ENCODE data around the gene NFX1. TPM values are rescaled to one million over a fixed set of nuclear protein-coding genes. Genes with fewer than 3 reads are reported as not detected.
A peak's percentile ranks its signal among the peaks of the same experiment; 100 is the strongest.

Gene NFX1
- polyA plus RNA-seq (2011; rRNA removed) (31.2 and 32.2 TPM in 2 replicates), polyA minus RNA-seq (2011; rRNA and poly(A)+ RNA removed) (42.3 and 68.0 TPM in 2 replicates)

GRCh38 chr9:33290247-33291030 lies at the start of gene NFX1:
NFX1 (plus strand) TSS chr9:33290516; CDS start chr9:33290573, 57 bp downstream.
- H3K36me3 ChIP-seq (ENCODE audit: control insufficient read depth, insufficient read depth, low read length): peaks cover 7% of the 10 kb centered on the region; the same call in 1 of the 2 replicates
- peak within 1 kb of the TSS; percentile 81 for H3K4me3 ChIP-seq (ENCODE audit: low read depth, low read length)
- ChIA-PET POLR2A (interaction anchor here (0.5 to 0.8 kb wide), 5 partner anchors 42 to 266 kb away, joined by 3 to 7 read pairs (median 4); partner anchors contain the start of gene DNAJA1), CTCF (interaction anchor here (0.8 to 1.4 kb wide), 6 partner anchors 12 to 176 kb away, joined by 3 to 6 read pairs (median 4); no protein-coding TSS in a partner anchor)
- H3K27me3 ChIP-seq (ENCODE audit: control insufficient read depth, insufficient read depth, low read length): no peaks in the 10 kb centered on the region
- TF ChIP-seq, protein P1, sequence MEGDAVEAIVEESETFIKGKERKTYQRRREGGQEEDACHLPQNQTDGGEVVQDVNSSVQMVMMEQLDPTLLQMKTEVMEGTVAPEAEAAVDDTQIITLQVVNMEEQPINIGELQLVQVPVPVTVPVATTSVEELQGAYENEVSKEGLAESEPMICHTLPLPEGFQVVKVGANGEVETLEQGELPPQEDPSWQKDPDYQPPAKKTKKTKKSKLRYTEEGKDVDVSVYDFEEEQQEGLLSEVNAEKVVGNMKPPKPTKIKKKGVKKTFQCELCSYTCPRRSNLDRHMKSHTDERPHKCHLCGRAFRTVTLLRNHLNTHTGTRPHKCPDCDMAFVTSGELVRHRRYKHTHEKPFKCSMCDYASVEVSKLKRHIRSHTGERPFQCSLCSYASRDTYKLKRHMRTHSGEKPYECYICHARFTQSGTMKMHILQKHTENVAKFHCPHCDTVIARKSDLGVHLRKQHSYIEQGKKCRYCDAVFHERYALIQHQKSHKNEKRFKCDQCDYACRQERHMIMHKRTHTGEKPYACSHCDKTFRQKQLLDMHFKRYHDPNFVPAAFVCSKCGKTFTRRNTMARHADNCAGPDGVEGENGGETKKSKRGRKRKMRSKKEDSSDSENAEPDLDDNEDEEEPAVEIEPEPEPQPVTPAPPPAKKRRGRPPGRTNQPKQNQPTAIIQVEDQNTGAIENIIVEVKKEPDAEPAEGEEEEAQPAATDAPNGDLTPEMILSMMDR (IDR thresholded peaks at IDR 0.05; ENCODE audit: insufficient read depth, low read depth, low read length): no peak
- DNase-seq (ENCODE audit: low read depth): peak; percentile 92

DNA sequence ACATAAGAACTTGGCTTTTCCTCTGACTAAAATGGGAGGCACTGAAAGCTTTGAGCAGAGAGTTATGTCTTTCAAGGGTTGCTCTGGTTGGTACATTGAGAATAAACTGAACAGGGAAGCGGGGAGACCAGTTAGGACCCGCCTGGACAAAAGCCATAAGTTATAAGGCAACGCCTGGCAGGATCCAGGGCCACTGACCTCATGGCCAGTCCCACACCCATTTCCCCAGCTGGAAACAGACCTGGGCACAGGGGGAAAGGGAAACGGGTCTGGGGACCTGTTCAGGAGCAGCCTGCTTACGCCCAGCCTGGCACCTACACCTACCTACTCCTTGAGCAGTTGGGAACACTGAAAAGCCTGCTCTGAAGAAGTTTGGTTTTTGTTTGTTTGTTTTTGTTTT lies 49.0 kb upstream of the NFX1 start:
- ChIA-PET CTCF (interaction anchor here (2.6 kb wide), 1 partner anchor 15 kb away, joined by 7 read pairs; no protein-coding TSS in a partner anchor), POLR2A (no interaction called here)
- Histone ChIP-seq H3K4me3 (ENCODE audit: low read depth, low read length) (no peak overlapping the region), H3K27me3 (ENCODE audit: control insufficient read depth, insufficient read depth, low read length) (no peaks in the 10 kb centered on the region; the same call in 1 of the 2 replicates), H3K36me3 (ENCODE audit: control insufficient read depth, insufficient read depth, low read length) (no peaks in the 10 kb centered on the region)
- no peak for DNase-seq (ENCODE audit: low read depth)
- TF ChIP-seq, protein P1 (IDR thresholded peaks at IDR 0.05; ENCODE audit: insufficient read depth, low read depth, low read length): no peak

- CTCF ChIA-PET: interaction anchor here (0.7 kb wide), 2 partner anchors 8 to 12 kb away, joined by 3 read pairs; no protein-coding TSS in a partner anchor
- H3K27me3 ChIP-seq (ENCODE audit: control insufficient read depth, insufficient read depth, low read length): no peaks in the 10 kb centered on the region; the same call in 1 of the 2 replicates
- POLR2A ChIA-PET: no interaction called here
- no peak for DNase-seq (ENCODE audit: low read depth)
- no peak overlapping the region for H3K4me3 ChIP-seq (ENCODE audit: low read depth, low read length)
- no peaks in the 10 kb centered on the region for H3K36me3 ChIP-seq (ENCODE audit: control insufficient read depth, insufficient read depth, low read length)
- TF ChIP-seq, protein P1 (IDR thresholded peaks at IDR 0.05; ENCODE audit: insufficient read depth, low read depth, low read length): no peak
Measured at GRCh38 chr9:33242609-33243134, 47.6 kb upstream of the NFX1 start.

DNA sequence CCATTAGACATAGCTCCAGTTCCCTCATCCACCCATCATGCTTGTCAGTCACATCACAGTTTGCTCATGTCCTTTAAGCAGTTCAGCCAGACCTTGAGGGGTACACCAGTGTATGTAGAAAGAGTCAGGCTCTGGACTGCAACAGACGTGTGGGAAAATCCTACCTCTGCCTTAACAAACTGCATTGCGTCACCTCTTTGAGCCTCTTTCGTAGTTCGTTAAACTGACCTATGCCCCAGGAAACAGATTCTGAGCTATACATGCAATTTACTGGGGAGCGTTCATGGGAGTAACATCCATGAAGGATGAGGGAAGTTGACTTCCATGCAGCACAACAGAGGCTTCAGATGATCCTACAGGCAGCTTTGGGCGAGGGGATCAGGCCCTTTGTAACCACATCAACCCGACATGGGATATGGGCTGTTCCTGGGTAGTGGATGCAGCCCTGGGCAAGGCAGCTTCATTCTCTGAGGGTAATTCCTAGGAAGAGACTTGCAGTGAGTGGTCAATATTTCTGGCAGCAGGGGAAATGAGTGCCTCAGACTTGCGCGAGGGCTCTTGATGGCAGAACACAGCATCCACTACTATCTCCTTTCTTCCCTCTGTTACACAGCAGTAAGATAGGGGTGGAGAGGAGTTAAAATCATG lies 46.1 kb upstream of the NFX1 start:
- Histone ChIP-seq H3K36me3 (ENCODE audit: control insufficient read depth, insufficient read depth, low read length) (no peaks in the 10 kb centered on the region), H3K4me3 (ENCODE audit: low read depth, low read length) (no peak overlapping the region), H3K27me3 (ENCODE audit: control insufficient read depth, insufficient read depth, low read length) (no peaks in the 10 kb centered on the region; the same call in 1 of the 2 replicates)
- DNase-seq (ENCODE audit: low read depth): no peak
- ChIA-PET POLR2A (no interaction called here), CTCF (no interaction called here)
- TF ChIP-seq, protein P1 (IDR thresholded peaks at IDR 0.05; ENCODE audit: insufficient read depth, low read depth, low read length): no peak

DNA sequence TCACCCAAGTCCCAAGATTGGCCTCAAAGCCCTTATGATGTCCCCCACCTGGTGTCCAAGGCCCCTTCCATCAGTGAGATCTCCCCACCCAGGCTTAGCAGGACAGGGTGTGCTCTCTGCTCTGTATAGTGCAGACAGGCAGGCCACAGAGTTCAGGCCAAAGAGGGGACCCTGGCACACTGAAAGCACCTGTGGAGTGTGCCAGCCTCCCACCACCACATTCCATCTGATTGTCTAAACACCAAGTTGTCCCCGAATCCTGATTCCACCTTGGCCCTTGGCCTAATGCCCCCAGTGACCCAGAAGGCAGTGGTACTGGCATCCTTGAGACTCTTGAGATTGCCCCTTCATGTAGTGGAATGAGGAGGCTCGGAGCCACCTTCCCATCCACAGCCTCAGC lies 45.0 kb upstream of the NFX1 start:
- H3K4me3 ChIP-seq (ENCODE audit: low read depth, low read length): no peak overlapping the region
- POLR2A ChIA-PET: no interaction called here
- TF ChIP-seq, protein P1 (IDR thresholded peaks at IDR 0.05; ENCODE audit: insufficient read depth, low read depth, low read length): no peak
- no peaks in the 10 kb centered on the region; the same call in 1 of the 2 replicates for H3K27me3 ChIP-seq (ENCODE audit: control insufficient read depth, insufficient read depth, low read length)
- no peak for DNase-seq (ENCODE audit: low read depth)
- H3K36me3 ChIP-seq (ENCODE audit: control insufficient read depth, insufficient read depth, low read length): no peaks in the 10 kb centered on the region
- CTCF ChIA-PET: interaction anchor here (1.0 kb wide), 1 partner anchor 13 kb away, joined by 3 read pairs; no protein-coding TSS in a partner anchor
